ENCODE measurements around the gene C6orf136.

C6orf136 gene

DNA sequence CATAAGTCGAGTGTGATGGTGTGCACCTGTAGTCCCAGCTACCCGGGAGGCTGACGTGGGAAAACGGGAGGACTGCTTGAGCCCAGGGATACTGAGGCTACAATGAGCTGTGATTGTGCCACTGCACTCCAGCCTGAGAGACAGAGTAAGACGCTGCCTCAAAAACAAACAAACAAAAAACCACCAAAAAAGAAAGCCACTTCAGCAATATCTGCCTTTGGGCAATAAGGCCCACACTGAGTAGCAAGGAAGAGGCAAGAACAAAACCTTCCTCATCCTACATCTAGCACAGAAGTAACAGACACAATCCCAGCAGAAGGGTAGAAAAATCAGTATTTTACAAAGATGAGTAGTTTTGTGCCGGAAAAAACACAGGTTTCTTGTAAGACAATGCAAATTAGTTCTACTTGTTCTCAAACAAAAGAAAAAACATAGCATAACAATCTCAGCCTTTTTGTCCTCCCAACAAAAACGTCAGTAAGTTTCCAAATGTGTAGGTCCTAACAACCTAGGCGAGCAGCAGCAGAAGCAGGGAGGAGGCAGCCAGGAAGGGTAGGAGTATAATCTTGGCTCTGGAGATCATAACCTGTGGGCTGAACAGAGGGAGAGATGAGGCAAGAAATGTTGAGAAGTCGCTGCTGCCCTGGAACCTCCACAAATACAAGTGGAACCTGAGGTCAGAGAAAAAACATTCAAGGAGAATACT lies 35.6 kb upstream of the C6orf136 start:
- H3K4me3 ChIP-seq (ENCODE audit: low read depth, low read length) = no peak overlapping the region
- H3K9ac ChIP-seq = no peak overlapping the region
- H3K27ac ChIP-seq = no peak overlapping the region
- no peak overlapping the region for H2AFZ ChIP-seq
- H3K27me3 ChIP-seq (ENCODE audit: control insufficient read depth, insufficient read depth, low read length) = no peaks in the 10 kb centered on the region
- no peaks in the 10 kb centered on the region for H3K9me3 ChIP-seq (ENCODE audit: control insufficient read depth, low read length)
- H3K36me3 ChIP-seq (ENCODE audit: control insufficient read depth, insufficient read depth, low read length) = peaks cover 8% of the 10 kb centered on the region
- peaks cover 26% of the 10 kb centered on the region for H3K79me2 ChIP-seq
- TF ChIP-seq, protein P1, sequence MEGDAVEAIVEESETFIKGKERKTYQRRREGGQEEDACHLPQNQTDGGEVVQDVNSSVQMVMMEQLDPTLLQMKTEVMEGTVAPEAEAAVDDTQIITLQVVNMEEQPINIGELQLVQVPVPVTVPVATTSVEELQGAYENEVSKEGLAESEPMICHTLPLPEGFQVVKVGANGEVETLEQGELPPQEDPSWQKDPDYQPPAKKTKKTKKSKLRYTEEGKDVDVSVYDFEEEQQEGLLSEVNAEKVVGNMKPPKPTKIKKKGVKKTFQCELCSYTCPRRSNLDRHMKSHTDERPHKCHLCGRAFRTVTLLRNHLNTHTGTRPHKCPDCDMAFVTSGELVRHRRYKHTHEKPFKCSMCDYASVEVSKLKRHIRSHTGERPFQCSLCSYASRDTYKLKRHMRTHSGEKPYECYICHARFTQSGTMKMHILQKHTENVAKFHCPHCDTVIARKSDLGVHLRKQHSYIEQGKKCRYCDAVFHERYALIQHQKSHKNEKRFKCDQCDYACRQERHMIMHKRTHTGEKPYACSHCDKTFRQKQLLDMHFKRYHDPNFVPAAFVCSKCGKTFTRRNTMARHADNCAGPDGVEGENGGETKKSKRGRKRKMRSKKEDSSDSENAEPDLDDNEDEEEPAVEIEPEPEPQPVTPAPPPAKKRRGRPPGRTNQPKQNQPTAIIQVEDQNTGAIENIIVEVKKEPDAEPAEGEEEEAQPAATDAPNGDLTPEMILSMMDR (IDR thresholded peaks at IDR 0.05) = no peak
- H3K4me1 ChIP-seq = peaks cover 31% of the 10 kb centered on the region
- no peak overlapping the region for H3K4me2 ChIP-seq (ENCODE audit: low read length)

DNA sequence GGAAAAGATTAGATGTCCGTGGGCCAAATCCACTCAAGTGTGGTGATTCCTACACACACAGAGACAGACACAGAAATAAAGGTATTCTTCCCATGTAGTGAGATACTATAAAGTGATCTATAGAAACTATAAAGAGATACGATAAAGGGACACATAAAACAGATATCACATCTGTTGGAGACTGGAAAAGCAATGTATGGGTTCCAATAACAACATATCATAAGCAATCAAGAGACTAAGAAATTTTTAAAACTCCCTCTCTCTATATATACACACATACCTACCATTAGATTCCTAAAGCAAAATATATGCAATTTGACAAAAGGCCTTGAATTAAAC lies 35.1 kb upstream of the C6orf136 start:
- no peak overlapping the region for H2AFZ ChIP-seq
- H3K27me3 ChIP-seq (ENCODE audit: control insufficient read depth, insufficient read depth, low read length) = no peaks in the 10 kb centered on the region
- H3K4me3 ChIP-seq (ENCODE audit: low read depth, low read length) = no peak overlapping the region
- H3K36me3 ChIP-seq (ENCODE audit: control insufficient read depth, insufficient read depth, low read length) = peaks cover 14% of the 10 kb centered on the region
- no peak overlapping the region for H3K27ac ChIP-seq
- TF ChIP-seq, protein P1 (IDR thresholded peaks at IDR 0.05) = no peak
- no peak overlapping the region for H3K4me2 ChIP-seq (ENCODE audit: low read length)
- H3K9ac ChIP-seq = no peak overlapping the region
- peaks cover 31% of the 10 kb centered on the region for H3K4me1 ChIP-seq
- H3K79me2 ChIP-seq = peaks cover 31% of the 10 kb centered on the region
- H3K9me3 ChIP-seq (ENCODE audit: control insufficient read depth, low read length) = no peaks in the 10 kb centered on the region

DNA sequence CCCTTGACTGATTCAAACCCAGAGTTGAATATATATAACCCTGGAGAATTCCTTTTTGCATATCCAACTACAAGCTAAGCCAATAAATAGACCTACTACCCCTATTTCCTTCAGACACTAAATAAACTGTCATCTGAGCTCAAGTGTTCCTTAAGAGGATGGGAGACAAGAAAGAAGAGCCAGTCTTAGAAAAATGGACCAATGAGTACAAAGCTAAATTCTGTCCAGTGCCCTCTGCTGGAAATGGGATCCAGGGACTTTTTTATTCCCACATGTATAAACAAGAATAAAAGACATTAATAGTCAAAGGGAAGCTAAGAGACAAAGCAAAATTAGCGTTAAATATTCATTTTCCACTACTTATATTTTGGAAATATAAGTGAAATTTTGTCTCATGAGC lies 34.7 kb upstream of the C6orf136 start:
- no peak overlapping the region for H3K4me3 ChIP-seq (ENCODE audit: low read depth, low read length)
- no peak overlapping the region for H2AFZ ChIP-seq
- H3K9me3 ChIP-seq (ENCODE audit: control insufficient read depth, low read length) = no peaks in the 10 kb centered on the region
- no peak overlapping the region for H3K9ac ChIP-seq
- H3K27me3 ChIP-seq (ENCODE audit: control insufficient read depth, insufficient read depth, low read length) = no peaks in the 10 kb centered on the region
- TF ChIP-seq, protein P1 (IDR thresholded peaks at IDR 0.05) = peak; percentile 50
- peaks cover 15% of the 10 kb centered on the region for H3K36me3 ChIP-seq (ENCODE audit: control insufficient read depth, insufficient read depth, low read length)
- H3K4me2 ChIP-seq (ENCODE audit: low read length) = peak overlapping the region; percentile 70
- no peak overlapping the region for H3K27ac ChIP-seq
- H3K79me2 ChIP-seq = peaks cover 34% of the 10 kb centered on the region
- peaks cover 31% of the 10 kb centered on the region for H3K4me1 ChIP-seq

DNA sequence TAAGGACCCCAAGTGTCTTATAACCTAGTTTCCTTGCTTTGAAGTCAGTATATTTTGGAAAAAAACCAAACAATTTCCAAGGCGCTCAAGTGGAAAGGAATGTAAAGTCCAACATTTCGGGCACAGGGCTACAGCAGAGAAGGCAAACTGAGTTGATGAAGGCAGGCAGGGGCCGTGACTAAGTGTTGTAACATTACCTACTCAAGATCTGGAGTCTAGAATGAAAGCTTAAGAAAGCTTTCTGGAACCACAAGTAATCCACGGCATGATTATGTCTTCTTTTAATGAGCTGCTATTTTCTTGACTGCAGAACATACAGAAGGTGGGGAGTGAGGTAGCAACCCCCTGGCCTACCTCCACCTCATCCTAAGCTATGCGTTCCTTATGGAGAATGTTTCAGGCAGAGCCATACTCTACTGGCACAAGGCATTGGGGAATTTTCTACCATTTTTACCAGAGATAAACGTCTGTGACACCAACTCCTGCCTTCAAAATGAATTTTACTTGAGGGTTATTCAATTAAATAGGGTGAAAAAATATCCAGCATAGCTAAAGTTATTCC lies 34.2 kb upstream of the C6orf136 start:
- H3K9ac ChIP-seq = no peak overlapping the region

More for the DNA sequence above, 34.2 kb upstream of the C6orf136 start:
- no peaks in the 10 kb centered on the region for H3K27me3 ChIP-seq (ENCODE audit: control insufficient read depth, insufficient read depth, low read length)
- TF ChIP-seq, protein P1 (IDR thresholded peaks at IDR 0.05) = no peak
- peak overlapping the region; percentile 70 for H3K4me2 ChIP-seq (ENCODE audit: low read length)
- peak overlapping the region; percentile 98 for H3K27ac ChIP-seq
- H3K4me1 ChIP-seq = peaks cover 31% of the 10 kb centered on the region
- no peak overlapping the region for H2AFZ ChIP-seq
- no peaks in the 10 kb centered on the region for H3K9me3 ChIP-seq (ENCODE audit: control insufficient read depth, low read length)
- peaks cover 15% of the 10 kb centered on the region for H3K36me3 ChIP-seq (ENCODE audit: control insufficient read depth, insufficient read depth, low read length)
- H3K4me3 ChIP-seq (ENCODE audit: low read depth, low read length) = no peak overlapping the region
- peaks cover 34% of the 10 kb centered on the region for H3K79me2 ChIP-seq
